Memory B cell (primary cell): ENCODE results near the gene ESAM.

Experiments
- ATAC-seq: fragments of 150-1000 bp; cut with Tn5 transposase; 2 replicates; pipeline ENCODE4 v1.10.0; 2021; ENCODE audit warnings: low read depth, mild to moderate bottlenecking, moderate library complexity
- DNase-seq, 2 donors: peaks; one replicate each; pipeline ENCODE4 v3.0.0; 2022; ENCODE audit warnings: low spot score in 2 of 2
- H3K27ac Mint-ChIP-seq: one replicate; pipeline ENCODE4 v1.8.0; 2022; ENCODE audit warnings: mild to moderate bottlenecking, moderate library complexity, mixed read lengths
- H3K27me3 Mint-ChIP-seq: one replicate; pipeline ENCODE4 v1.8.0; 2022; ENCODE audit warnings: mixed read lengths
- H3K36me3 Mint-ChIP-seq: one replicate; pipeline ENCODE4 v1.8.0; 2022; ENCODE audit warnings: mild to moderate bottlenecking, mixed read lengths
- H3K4me1 Mint-ChIP-seq: one replicate; pipeline ENCODE4 v1.8.0; 2022; ENCODE audit warnings: mixed read lengths
- H3K4me3 Mint-ChIP-seq: one replicate; pipeline ENCODE4 v1.8.0; 2022; ENCODE audit warnings: mild to moderate bottlenecking, moderate library complexity, mixed read lengths
- H3K9me3 Mint-ChIP-seq: one replicate; pipeline ENCODE4 v1.8.0; 2022; ENCODE audit warnings: mixed read lengths

The ESAM gene

GRCh38 chr11:124762105-124762623 is at the start of gene ESAM:
TSS of gene ESAM (minus strand) at chr11:124762290. CDS start at chr11:124762154, 136 bp downstream.
- ATAC-seq = peak; percentile 62
- Mint-ChIP-seq H3K36me3 (peaks cover 2% of the 10 kb centered on the region), H3K27me3 (peaks cover 11% of the 10 kb centered on the region), H3K4me3 (peak within 1 kb of the TSS; percentile 96), H3K27ac (peak within 1 kb of the TSS; percentile 69), H3K9me3 (no peaks in the 10 kb centered on the region), H3K4me1 (peaks cover 37% of the 10 kb centered on the region)
- peak; percentile 62 to 71 for DNase-seq

DNA sequence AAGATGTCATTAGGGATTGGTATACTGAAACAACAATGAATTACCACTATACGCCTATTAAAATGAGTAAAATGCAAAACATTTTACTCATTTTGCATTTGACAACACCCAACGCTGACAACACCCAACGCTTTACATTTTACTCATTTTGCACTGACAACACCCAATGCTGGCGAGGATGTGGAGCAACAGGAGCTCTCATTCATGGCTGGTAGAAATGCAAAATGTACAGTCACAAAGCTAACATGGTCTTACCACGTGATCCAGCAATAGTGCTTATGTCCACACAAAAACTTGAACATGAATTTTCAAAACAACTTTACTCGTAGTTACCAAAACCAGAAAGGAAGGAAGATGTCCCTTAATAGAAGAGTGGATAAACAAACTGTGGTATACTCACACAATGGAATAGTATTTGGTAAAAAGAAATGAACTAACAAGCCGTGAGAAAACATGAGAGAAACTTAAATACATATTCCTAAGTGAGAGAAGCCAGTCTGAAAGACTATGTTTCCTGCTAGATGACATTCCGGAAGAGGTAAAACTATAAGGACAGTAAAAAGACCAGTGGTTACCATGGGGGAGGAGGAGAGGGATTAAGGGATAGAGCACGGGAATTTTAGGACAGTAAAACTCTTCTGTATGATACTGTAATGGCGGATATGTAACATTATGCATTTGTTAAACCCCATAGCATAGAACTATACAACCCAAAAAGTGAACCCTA is 49.5 kb upstream of the ESAM start:
- ATAC-seq (no peak), DNase-seq (no peak)
- Mint-ChIP-seq H3K4me1 (no peaks in the 10 kb centered on the region), H3K9me3 (no peaks in the 10 kb centered on the region), H3K27me3 (peaks cover 2% of the 10 kb centered on the region), H3K27ac (no peak overlapping the region), H3K36me3 (peaks cover 15% of the 10 kb centered on the region), H3K4me3 (no peak overlapping the region)

DNA sequence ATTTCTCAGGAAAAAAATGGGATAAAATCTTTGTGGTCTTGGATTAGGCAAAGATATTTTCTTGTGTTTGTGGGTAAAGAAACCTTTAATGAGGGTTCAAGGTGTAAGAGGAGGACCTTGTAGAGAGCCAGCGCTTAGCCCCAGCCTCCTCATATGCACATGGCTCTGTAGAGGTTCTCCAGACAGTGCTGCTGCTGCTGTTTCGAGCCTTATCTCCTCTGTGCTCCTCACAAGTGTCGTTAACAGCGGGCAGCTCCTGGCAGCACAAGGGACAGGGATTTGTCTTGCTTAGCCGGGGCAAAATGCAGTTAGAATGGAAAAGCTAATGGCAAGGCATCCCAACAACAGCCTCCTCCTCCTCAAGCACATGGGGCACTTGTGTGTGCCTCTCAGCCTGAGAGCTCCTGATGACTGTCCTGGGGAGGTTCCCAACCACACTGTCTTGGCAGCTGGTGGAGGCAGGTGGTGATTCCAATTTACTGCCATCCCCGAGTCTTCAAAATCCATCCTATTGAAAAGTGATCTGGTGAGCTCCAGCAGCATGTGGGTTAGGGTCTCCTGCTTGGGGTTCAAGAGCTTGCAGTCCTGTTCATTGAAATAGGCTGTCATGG is 45.7 kb upstream of the ESAM start:
- Mint-ChIP-seq H3K36me3 (peaks cover 30% of the 10 kb centered on the region), H3K4me1 (no peaks in the 10 kb centered on the region), H3K27ac (no peak overlapping the region), H3K4me3 (no peak overlapping the region), H3K9me3 (no peaks in the 10 kb centered on the region), H3K27me3 (no peaks in the 10 kb centered on the region)
- no peak for ATAC-seq
- DNase-seq = no peak

DNA sequence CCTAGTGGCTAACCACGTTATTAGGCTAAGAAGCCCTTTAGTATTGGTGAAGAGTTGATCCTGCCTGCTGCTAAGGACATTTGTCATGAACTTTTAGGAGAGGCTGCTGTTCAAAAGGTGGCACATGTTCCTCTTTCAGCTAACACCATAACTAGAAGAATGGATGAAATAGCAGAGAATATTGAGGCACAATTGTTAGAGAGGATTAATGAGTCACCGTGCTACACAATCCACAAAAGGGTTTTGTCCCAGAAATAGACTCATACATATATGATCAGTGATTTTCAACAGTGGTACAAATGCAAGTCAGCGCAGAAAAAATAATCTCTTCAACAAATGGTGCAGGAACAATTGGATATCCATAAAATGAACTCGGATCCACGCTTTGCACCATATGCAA is 45.1 kb upstream of the ESAM start:
- Mint-ChIP-seq H3K27me3 (no peaks in the 10 kb centered on the region), H3K4me3 (no peak overlapping the region), H3K36me3 (peaks cover 30% of the 10 kb centered on the region), H3K4me1 (no peaks in the 10 kb centered on the region), H3K27ac (no peak overlapping the region), H3K9me3 (no peaks in the 10 kb centered on the region)
- DNase-seq = no peak
- ATAC-seq = no peak

DNA sequence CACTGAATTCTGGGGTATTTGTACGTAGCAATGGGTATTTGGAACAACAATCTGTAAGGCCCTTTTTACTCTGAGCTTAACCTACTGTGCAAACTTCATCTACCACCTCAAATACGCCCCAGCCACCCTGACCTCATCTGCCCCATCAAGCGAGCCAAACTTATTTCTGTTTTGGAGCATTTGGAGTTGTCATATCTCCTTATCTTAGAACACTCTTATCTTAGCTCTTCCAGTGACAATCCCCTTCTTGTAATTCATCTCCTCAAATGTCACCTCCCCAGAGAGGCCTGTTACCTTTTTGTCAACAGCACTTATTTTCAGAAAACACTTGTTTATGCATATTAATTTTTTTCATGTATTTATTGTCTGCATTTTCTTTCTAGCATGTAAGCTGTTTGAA is 42.8 kb upstream of the ESAM start:
- DNase-seq (no peak), ATAC-seq (no peak)
- Mint-ChIP-seq H3K36me3 (peaks cover 30% of the 10 kb centered on the region), H3K9me3 (no peaks in the 10 kb centered on the region), H3K27ac (no peak overlapping the region), H3K4me1 (peaks cover 6% of the 10 kb centered on the region), H3K4me3 (no peak overlapping the region), H3K27me3 (no peaks in the 10 kb centered on the region)

DNA sequence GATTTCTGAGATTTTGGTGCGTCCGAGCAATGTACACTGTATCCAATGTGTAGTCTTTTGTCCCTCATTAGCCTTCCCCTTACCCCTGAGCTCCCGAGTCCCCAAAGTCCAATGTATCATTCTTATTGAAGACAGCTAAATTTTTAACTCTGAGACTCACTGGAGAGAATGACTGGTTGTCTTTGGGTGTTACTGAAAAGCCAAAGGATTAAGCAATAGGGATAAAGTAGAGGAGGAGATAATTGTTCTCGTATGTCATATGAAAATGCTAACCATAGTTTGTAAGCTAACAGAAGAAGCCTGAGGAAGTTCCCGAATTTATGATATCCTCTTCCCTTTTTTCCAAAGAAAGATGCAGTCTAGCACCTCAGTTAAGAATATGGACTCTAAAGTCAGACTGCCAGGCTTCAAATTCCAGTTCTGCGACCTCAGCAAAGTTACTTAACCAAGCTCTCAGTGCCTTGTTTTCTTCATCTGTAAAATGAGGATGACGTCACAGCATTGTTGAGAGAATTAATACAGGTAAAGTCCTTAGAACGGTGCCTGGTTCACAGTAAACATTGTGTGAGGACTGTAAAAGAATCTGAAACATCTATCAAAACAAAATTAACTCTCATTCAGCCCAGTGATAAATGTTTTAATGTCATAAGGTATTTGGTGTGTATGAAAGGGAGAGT is 39.7 kb upstream of the ESAM start:
- Mint-ChIP-seq H3K9me3 (no peaks in the 10 kb centered on the region), H3K27me3 (no peaks in the 10 kb centered on the region), H3K27ac (no peak overlapping the region), H3K4me3 (peak overlapping the region; percentile 46), H3K36me3 (peaks cover 17% of the 10 kb centered on the region), H3K4me1 (peaks cover 11% of the 10 kb centered on the region)
- ATAC-seq = no peak
- no peak for DNase-seq

DNA sequence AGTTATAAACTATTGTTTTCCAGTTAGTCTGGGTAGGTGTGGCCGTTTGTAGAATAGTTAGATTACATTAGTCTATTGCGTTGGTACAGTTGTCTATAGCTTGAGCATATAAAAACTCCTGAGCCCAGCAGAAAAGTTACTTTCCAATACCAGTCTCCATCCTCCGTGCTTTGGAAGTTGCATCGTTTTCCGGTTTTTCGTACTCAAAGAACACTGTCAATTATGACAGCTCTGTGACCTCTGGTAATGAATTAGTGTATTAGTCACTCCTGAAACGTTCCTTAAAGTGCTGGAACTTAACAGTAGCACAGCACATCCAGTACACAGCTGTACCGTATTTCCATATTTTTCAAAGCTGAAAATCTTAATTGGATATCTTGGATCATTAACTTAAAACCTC is 38.9 kb upstream of the ESAM start:
- peaks cover 14% of the 10 kb centered on the region for H3K36me3 Mint-ChIP-seq
- H3K4me3 Mint-ChIP-seq = peak overlapping the region; percentile 87
- DNase-seq = no peak
- H3K27ac Mint-ChIP-seq = peak overlapping the region; percentile 87
- H3K9me3 Mint-ChIP-seq = no peaks in the 10 kb centered on the region
- no peak for ATAC-seq
- no peaks in the 10 kb centered on the region for H3K27me3 Mint-ChIP-seq
- H3K4me1 Mint-ChIP-seq = peaks cover 11% of the 10 kb centered on the region

DNA sequence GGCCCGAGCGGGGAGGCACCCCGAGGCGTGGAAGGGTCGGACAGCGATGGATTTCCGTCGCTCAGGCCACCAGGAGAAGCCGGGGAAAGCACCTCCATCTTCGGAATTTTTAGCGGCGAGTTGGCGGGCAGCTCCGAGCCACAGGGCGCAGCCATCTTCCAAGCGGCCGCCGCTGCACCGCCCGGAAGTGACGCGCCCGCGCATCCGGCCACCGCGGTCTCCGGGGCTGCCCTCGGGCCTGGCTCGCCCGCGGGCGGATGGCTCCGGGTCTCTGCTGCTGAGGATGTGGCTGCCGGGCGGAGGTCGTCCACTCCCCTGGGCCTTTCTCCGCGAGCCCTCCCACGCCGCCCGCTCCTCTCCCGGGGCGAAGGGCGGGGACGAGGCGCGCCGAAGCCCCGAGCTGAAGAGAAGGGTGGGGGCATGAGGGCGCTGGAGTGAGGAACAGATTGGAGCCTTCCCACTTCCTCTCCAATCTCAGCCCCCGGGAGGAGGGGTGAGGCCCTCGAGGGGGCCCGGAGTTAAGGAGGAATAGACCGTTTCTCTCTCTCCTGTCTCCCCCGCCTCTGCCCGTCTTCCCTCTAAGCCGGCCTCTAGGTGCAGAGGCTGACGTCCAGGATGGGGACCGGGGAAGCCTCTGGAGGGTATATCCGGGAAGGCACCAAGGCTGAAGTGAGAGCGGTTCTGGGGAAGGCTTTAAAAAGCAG is 38.3 kb upstream of the ESAM start, which contains the start of gene MSANTD2:
MSANTD2 (minus strand) TSS at position 181 of the 704 bp plus-strand sequence; CDS start at position 155, 26 bp downstream.
- ATAC-seq (peak; percentile 84), DNase-seq (peak; percentile 71 to 80)
- Mint-ChIP-seq H3K4me3 (peak within 1 kb of the TSS; percentile 88), H3K4me1 (peaks cover 11% of the 10 kb centered on the region), H3K36me3 (peaks cover 8% of the 10 kb centered on the region), H3K27me3 (no peaks in the 10 kb centered on the region), H3K27ac (peak within 1 kb of the TSS; percentile 87), H3K9me3 (no peaks in the 10 kb centered on the region)

- ATAC-seq = peak; percentile 57
- no peaks in the 10 kb centered on the region for H3K27me3 Mint-ChIP-seq
- H3K4me1 Mint-ChIP-seq = peaks cover 11% of the 10 kb centered on the region
- H3K9me3 Mint-ChIP-seq = no peaks in the 10 kb centered on the region
- peak; percentile 21 to 40 for DNase-seq
- peaks cover 3% of the 10 kb centered on the region for H3K36me3 Mint-ChIP-seq
- H3K27ac Mint-ChIP-seq = peak overlapping the region; percentile 87
- H3K4me3 Mint-ChIP-seq = peak overlapping the region; percentile 88
These were observed 37.5 kb upstream of the ESAM start for GRCh38 chr11:124799348-124800225.

GRCh38 chr11:124798991-124799347 is 36.9 kb upstream of the ESAM start:
- H3K36me3 Mint-ChIP-seq = no peaks in the 10 kb centered on the region
- no peaks in the 10 kb centered on the region for H3K9me3 Mint-ChIP-seq
- H3K27me3 Mint-ChIP-seq = no peaks in the 10 kb centered on the region
- H3K27ac Mint-ChIP-seq = peak overlapping the region; percentile 87
- H3K4me3 Mint-ChIP-seq = peak overlapping the region; percentile 88
- no peak for ATAC-seq
- H3K4me1 Mint-ChIP-seq = peaks cover 11% of the 10 kb centered on the region
- DNase-seq = no peak

DNA sequence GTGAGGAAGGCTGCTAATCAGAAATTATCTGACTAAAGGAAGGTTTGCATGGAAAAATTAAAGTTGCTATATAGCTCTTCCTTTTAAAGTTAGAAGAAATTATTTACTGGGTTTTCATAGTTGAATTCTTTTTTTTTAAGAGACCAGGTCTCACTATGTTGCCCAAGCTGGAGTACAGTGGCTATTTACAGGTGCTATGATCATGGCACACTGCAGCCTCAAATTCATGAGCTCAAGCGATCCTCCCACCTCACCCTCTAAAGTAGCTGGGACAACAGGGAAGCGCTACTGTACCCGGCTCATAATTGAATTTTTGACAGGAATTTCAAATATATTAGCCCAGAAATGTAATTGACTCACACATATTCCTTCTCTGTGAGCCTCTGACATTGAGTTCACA is 34.2 kb upstream of the ESAM start:
- Mint-ChIP-seq H3K36me3 (no peaks in the 10 kb centered on the region), H3K4me3 (no peak overlapping the region), H3K4me1 (peaks cover 21% of the 10 kb centered on the region), H3K27me3 (no peaks in the 10 kb centered on the region), H3K9me3 (no peaks in the 10 kb centered on the region), H3K27ac (no peak overlapping the region)
- DNase-seq = no peak
- no peak for ATAC-seq

DNA sequence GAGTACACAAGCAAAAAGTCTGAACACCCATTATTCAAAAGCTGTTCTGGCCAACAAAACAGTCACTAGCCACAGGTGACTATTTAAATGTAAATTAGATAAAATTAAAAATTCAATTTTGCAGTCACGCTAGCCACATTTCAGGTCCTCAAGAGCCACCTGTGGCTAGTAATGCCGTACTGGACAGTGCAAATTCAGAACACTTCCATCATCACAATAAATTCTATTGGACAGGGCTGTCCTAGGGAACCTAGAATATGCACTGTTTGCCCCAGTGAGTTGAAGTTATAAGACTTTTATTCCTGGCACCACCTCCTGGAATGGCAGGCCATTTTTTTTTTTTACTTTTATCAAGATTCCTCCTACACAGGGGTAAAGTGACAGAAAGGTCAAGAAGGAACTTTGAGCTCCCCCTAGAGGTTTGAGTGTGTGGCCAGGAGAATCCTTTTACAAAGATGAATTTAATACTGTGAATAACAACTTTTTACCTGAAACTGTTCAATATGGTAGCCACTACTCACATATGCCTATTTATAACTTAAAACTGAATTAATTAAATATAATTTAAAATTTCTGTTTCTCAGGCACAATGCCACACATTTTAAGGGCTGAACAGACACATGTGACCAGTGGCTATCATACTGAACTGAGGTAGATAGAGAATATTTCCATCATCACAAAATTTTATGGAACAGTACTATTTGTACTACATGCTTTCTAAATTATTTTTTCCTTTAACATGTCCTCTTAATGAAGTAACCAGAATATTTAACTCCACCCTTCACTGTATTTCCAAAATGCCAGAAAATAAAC is 31.6 kb upstream of the ESAM start:
- DNase-seq (peak in 1 of 2 donors; percentile 44), ATAC-seq (peak; percentile 81)
- Mint-ChIP-seq H3K4me3 (no peak overlapping the region), H3K27me3 (no peaks in the 10 kb centered on the region), H3K27ac (no peak overlapping the region), H3K36me3 (no peaks in the 10 kb centered on the region), H3K9me3 (no peaks in the 10 kb centered on the region), H3K4me1 (peaks cover 12% of the 10 kb centered on the region)
